Coronary artery (tissue), 2 donors: ENCODE measurements around the gene C17orf75.

Experiments used
- DNase-seq: peaks from one replicate; pipeline ENCODE4 v3.0.0-alpha.2; 2017; ENCODE audit warnings: low spot score
- H3K27ac ChIP-seq, 2 donors: fragments of 200-600 bp; sonication (generic); one replicate each; pipeline ENCODE4 v1.5.1; 2016 to 2019
- H3K4me3 ChIP-seq: fragments of 200-600 bp; sonication (generic); 2 replicates; pipeline ENCODE4 v1.5.1; 2016; ENCODE audit warnings: mild to moderate bottlenecking, moderate library complexity
- TF ChIP-seq, protein P1 (sequence below): fragments of 200-600 bp; sonication (generic); IDR thresholded peaks from one replicate; pipeline ENCODE4 v1.5.1; 2019; ENCODE audit warnings: antibody characterized with exemption

C17orf75 gene

GRCh38 chr17:32341141-32341856, 674 bp downstream of the C17orf75 start:
- TF ChIP-seq, protein P1, sequence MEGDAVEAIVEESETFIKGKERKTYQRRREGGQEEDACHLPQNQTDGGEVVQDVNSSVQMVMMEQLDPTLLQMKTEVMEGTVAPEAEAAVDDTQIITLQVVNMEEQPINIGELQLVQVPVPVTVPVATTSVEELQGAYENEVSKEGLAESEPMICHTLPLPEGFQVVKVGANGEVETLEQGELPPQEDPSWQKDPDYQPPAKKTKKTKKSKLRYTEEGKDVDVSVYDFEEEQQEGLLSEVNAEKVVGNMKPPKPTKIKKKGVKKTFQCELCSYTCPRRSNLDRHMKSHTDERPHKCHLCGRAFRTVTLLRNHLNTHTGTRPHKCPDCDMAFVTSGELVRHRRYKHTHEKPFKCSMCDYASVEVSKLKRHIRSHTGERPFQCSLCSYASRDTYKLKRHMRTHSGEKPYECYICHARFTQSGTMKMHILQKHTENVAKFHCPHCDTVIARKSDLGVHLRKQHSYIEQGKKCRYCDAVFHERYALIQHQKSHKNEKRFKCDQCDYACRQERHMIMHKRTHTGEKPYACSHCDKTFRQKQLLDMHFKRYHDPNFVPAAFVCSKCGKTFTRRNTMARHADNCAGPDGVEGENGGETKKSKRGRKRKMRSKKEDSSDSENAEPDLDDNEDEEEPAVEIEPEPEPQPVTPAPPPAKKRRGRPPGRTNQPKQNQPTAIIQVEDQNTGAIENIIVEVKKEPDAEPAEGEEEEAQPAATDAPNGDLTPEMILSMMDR = no peak
- peak overlapping the region; percentile 60 to 90 for H3K27ac ChIP-seq
- no peak for DNase-seq

DNA sequence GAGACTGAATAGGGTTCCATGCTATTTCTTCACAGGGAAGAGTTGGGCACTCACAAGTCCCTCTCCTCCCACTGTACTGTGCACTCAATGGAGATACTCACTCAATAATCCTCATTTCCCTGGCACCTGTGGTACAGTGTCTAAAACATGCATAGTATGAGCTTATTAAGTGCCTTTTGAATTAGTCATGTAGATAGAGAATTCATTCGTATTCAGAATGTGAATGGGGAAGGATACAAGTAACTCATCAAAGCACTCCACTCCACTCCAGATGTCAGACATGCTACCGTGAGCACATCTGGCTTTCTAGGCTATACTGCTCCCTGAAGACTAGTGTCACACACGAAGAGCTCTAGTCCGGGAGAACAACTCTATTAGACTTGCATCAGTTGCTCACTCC, 6.3 kb downstream of the C17orf75 start:
- Histone ChIP-seq H3K4me3 (no peak overlapping the region), H3K27ac (no peak overlapping the region)
- TF ChIP-seq, protein P1 = no peak
- DNase-seq = no peak

More at GRCh38 chr17:32341141-32341856, 674 bp downstream of the C17orf75 start:
- H3K4me3 ChIP-seq = peak overlapping the region; percentile 84

- no peak for DNase-seq
- Histone ChIP-seq H3K27ac (no peak overlapping the region), H3K4me3 (no peak overlapping the region)
- TF ChIP-seq, protein P1 = no peak
Observed at GRCh38 chr17:32335046-32335445, 6.9 kb downstream of the C17orf75 start.

DNA sequence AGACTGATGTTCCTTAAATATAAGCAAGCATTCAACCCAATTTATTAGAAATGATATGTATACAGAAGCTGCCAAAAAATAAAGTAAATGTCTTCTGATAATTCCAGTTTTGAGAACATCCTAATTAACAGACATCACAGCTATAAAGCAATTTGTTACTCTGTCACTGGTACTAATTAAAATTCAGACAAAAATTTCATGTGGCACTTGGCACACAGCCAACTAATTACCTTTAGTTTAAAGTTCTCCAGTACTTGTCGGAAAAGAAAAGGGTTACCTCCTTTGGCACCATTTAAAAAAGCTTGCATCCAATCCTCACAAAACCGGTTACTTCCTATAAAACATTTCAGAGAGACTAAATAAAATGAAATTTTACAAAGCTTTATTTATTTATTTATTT, 8.8 kb downstream of the C17orf75 start:
- no peak overlapping the region for H3K27ac ChIP-seq
- DNase-seq = no peak
- TF ChIP-seq, protein P1 = no peak

GRCh38 chr17:32331243-32332040, 10.5 kb downstream of the C17orf75 start:
- H3K27ac ChIP-seq = no peak overlapping the region
- no peak overlapping the region for H3K4me3 ChIP-seq
- no peak for DNase-seq
- TF ChIP-seq, protein P1 = no peak

More for the DNA sequence above, 8.8 kb downstream of the C17orf75 start:
- H3K4me3 ChIP-seq = no peak overlapping the region

- Histone ChIP-seq H3K27ac (no peak overlapping the region), H3K4me3 (no peak overlapping the region)
- TF ChIP-seq, protein P1 = no peak
- no peak for DNase-seq
Observed at GRCh38 chr17:32330147-32330546, 11.8 kb downstream of the C17orf75 start.
